Esophagus squamous epithelium (tissue), 4 donors: ENCODE data around the gene KIF26B.

Experiments
- POLR2A ChIP-seq, 4 donors: fragments of 450-650 bp; IDR thresholded peaks; one replicate each; pipeline ENCODE4 v1.6.1; 2017; ENCODE audit warnings: antibody characterized with exemption in 4 of 4, mild to moderate bottlenecking in 4 of 4, moderate library complexity in 3 of 4
- TF ChIP-seq, protein P1 (sequence below), 6 experiments: fragments of 450-650 bp in 4 of 6; fragments of 200-600 bp in 2 of 6; sonication (generic) in 2 of 6; IDR thresholded peaks; one replicate each; pipeline ENCODE4 v1.5.1; 2016 to 2019; ENCODE audit warnings: antibody characterized with exemption in 6 of 6, mild to moderate bottlenecking in 4 of 6, moderate library complexity in 4 of 6

DNA sequence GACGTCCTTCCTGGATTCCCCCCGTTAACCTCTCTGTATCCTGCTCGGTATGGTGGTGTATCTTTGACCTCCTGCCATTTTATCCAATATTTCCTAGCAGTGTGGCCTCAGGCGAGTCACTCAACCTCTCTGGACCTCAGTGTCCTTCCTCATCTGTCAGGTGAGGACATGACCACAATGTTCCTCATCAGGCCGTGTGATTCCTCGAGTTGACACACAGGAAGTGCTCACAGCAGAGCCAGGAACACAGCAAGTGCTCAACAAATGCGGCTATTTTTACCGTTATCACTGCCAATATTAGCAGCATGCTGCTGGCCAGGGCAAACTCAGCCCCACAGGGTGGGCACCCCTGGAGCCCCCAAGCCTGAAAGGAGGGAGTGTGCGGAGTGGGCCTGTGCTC lies 450.2 kb downstream of the KIF26B start:
- TF ChIP-seq, protein P1, sequence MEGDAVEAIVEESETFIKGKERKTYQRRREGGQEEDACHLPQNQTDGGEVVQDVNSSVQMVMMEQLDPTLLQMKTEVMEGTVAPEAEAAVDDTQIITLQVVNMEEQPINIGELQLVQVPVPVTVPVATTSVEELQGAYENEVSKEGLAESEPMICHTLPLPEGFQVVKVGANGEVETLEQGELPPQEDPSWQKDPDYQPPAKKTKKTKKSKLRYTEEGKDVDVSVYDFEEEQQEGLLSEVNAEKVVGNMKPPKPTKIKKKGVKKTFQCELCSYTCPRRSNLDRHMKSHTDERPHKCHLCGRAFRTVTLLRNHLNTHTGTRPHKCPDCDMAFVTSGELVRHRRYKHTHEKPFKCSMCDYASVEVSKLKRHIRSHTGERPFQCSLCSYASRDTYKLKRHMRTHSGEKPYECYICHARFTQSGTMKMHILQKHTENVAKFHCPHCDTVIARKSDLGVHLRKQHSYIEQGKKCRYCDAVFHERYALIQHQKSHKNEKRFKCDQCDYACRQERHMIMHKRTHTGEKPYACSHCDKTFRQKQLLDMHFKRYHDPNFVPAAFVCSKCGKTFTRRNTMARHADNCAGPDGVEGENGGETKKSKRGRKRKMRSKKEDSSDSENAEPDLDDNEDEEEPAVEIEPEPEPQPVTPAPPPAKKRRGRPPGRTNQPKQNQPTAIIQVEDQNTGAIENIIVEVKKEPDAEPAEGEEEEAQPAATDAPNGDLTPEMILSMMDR (IDR thresholded peaks at IDR 0.05), result no peak
- TF ChIP-seq POLR2A (IDR thresholded peaks at IDR 0.05), result no peak
